B cell (primary cell): Measurements from ENCODE around the gene KCNJ18.
"Not testable (repeated sequence)": the region's sequence is repeated elsewhere in the genome, so short reads cannot be mapped to it uniquely, and the experiment has no call there.

Experiments
- CTCF ChIP-seq: fragments of 200-600 bp; IDR thresholded peaks from one replicate; pipeline ENCODE4 v1.8.0; 2022; ENCODE audit warnings: antibody characterized with exemption, mild to moderate bottlenecking
- EZH2 ChIP-seq: IDR thresholded peaks from 2 replicates; pipeline ENCODE4 v1.6.1; 2012; ENCODE audit warnings: borderline replicate concordance, low read depth, mild to moderate bottlenecking, moderate library complexity, low read length; ENCODE audit not compliant: insufficient read depth, poor library complexity, severe bottlenecking

DNA sequence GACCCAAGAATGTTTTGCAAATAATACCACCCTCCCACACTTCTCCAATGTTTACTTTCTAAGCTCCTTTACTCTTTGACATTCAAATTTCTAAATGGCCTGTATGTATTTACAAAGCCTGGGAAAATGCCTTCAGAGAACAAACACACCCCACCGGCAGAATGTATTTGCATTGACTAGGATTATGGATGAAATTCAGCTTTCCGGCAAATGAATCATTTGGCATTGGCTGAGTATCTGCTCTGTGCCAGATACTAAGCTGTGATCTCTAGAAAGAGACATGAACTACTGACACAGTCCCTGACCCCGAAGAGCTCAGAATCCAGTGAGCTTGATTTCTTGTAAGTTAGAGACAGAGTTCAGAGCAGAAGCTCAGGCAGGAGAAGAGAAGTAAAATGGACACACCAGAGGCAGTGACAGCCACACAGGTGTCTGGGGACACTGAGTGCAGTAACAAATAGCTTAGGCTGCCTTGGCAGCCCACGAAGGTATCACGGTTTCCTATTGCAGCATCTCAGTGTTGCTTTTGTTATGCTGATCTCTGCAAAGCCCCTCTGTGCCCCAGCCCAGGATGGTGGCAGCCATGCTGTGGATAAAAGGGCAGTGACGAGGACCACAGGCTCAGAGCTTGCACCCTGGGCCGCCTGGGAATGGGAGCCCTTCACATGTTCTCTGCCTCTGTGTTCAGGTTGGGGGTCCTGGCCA lies 24.8 kb upstream of the KCNJ18 start:
- TF ChIP-seq CTCF, EZH2: not testable (repeated sequence)
